GM08714 (cell line): ENCODE measurements around the gene NSUN3.
"Not testable (repeated sequence)": the region's sequence is repeated elsewhere in the genome, so short reads cannot be mapped to it uniquely, and the experiment has no call there.

Source experiments
- H3K4me3 ChIP-seq: fragments of 200-500 bp; sonication (Bioruptor generic); 2 replicates; pipeline ENCODE4 v1.5.1; 2014; ENCODE audit warnings: mild to moderate bottlenecking, low read length, inconsistent platforms
- ZNF274 ChIP-seq: IDR thresholded peaks from 2 replicates; pipeline ENCODE4 v1.6.1; 2012; ENCODE audit warnings: mild to moderate bottlenecking, low read depth, low read length

NSUN3 gene

DNA sequence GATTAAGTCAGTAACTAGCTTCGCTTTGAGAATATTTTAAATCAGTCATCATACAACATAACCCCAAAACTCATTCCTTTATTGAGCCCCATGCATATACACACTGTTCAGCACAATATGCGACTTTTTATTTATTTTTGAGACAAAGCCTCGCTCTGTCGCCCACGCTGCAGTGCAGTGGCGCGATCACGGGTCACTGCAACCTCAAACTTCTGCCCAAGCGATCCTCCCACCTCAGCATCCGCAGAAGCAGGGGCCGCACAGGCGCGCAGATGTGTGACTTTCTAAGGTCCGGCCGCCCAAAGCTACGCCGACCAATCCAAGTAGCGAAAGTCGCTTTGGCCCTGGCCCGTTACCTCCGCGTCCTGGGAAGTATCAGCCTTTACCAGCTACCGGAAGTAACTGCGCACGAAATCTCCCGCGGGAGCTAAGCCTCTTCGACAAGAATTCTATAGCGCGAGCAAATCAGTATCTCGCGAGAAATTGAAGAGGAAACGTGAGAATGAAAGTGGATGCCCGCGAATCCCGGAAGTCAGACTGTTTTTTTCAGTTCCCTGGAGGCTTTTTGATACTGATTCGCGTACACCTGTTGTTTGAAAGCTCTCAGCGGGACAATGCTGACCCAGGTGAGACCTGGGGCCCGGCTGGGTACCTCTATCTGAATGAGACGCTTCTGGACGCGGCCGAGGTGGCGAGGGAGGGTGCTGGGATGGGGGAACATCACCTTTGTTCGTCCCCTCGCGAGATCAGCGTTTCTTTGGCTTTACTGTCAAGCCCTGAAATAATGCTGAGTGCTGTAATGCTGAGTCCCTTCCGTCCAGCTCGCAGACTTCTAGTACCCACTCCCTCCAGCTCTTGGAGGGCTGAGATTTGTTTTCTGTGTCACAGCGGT lies at the start of gene NSUN3, which contains the start of gene DHFR2:
TSS of gene NSUN3 (plus strand) at position 549 of the 892 bp plus-strand sequence. CDS start at position 615, 66 bp downstream.
TSS of gene DHFR2 (minus strand) at position 404 of the 892 bp plus-strand sequence. CDS start 1,405 bp downstream, outside the sequence.
- TF ChIP-seq ZNF274 = no peak
- H3K4me3 ChIP-seq = peak within 1 kb of the TSS; percentile 93

- H3K4me3 ChIP-seq = no peak overlapping the region
- no peak for TF ChIP-seq ZNF274
These were observed 47.8 kb upstream of the NSUN3 start for GRCh38 chr3:94015025-94015424.

- no peak overlapping the region for H3K4me3 ChIP-seq
- no peak for TF ChIP-seq ZNF274
These were observed 43.2 kb upstream of the NSUN3 start for GRCh38 chr3:94019659-94020058.

GRCh38 chr3:94020293-94020692 lies 42.6 kb upstream of the NSUN3 start:
- no peak for TF ChIP-seq ZNF274
- no peak overlapping the region for H3K4me3 ChIP-seq

DNA sequence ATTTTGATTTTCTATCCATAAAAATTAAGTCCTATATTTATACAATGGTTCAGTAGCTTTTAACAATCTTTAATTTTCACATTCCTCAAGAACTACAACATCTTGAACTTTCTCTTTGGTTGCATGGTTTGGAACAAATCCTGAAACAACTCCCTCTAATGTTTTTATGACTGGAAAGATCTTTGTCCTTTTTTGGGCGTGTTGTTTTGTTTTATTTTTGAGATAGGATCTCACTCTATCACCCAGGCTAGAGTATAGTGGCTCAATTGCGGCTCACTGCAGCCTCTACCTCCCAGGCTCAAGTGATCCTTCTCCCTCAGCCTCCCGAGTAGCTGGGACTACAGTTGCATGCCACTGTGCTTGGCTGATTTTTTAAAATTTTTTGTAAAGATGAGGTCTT lies 38.5 kb upstream of the NSUN3 start:
- no peak for TF ChIP-seq ZNF274
- H3K4me3 ChIP-seq = no peak overlapping the region

DNA sequence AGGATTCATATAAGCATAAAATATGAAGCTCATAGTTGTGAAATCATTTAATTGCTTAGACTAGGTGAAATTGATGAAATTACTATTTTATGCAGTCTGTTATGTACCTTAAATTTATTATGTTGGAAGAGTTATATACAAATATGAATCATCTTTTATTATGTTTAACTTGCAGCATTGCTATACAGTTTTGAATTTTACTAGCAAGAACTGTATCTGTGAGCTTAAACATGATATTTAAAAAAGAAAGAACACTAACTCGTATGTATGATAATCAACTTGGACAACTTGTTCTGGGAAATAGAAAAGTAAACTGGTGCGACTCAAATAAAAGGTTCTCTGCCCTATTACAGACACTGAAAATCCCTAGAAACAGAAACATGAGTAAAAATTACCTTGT lies 36.2 kb upstream of the NSUN3 start:
- TF ChIP-seq ZNF274 = no peak

GRCh38 chr3:94028093-94028837 lies 34.6 kb upstream of the NSUN3 start, which contains the start of gene STX19:
Gene STX19, minus strand, starts transcription at chr3:94028597. Its CDS starts 13,328 bp downstream, at chr3:94015269.
- TF ChIP-seq ZNF274 = no peak
- H3K4me3 ChIP-seq = no peak within 1 kb of the TSS

More for the DNA sequence above, 36.2 kb upstream of the NSUN3 start:
- H3K4me3 ChIP-seq = no peak overlapping the region

- no peak for TF ChIP-seq ZNF274
These were observed 25.9 kb upstream of the NSUN3 start for GRCh38 chr3:94036909-94037507.

DNA sequence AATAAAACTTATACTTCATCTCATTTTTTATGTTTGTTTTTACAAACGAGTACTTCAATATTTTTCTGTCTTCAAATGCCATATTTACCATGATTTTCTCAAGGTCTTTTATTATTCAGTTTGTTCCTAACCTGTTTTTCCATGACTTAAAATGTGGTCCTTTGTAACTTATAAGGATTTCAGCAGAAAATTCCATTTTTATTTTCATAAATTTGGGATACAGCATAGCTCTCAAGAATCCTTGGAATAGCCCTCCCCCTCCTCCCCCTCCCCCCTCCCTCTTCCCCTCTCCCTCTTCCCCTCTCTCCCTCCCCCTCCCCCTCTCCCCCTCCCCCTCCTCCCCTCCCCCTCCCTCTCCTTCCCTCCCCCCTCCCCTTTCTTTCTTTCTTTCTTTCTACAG lies 19.6 kb upstream of the NSUN3 start:
- no peak overlapping the region for H3K4me3 ChIP-seq
- TF ChIP-seq ZNF274 = no peak

More at GRCh38 chr3:94036909-94037507, 25.9 kb upstream of the NSUN3 start:
- H3K4me3 ChIP-seq = no peak overlapping the region

DNA sequence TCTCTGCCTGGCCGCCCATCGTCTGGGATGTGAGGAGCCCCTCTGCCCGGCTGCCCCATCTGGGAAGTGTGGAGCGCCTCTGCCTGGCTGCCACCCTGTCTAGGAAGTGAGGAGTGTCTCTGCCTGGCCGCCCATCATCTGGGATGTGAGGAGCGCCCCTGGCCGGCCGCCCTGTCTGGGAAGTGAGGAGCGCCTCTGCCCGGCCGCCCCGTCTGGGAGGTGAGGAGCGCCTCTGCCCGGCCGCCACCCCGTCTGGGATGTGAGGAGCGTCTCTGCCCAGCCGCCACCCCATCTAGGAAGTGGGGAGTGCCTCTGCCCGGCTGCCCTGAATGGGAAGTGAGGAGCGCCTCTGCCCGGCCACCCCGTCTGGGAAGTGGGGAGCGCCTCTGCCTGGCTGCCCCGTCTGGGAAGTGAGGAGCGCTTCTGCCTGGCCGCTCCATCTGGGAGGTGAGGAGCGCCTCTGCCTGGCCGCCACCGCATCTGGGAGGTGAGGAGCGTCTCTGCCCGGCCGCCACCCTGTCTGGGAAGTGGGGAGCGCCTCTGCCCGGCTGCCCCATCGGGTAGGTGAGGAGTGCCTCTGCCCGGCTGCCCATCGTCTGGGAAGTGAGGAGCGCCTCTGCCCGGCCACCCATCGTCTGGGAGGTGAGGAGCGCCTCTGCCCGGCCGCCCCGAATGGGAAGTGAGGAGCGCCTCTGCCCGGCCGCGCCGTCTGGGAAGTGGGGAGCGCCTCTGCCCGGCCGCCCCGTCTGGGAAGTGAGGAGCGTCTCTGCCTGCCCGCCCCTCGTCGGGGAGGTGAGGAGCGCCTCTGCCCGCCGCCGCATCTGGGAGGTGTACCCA lies 18.5 kb upstream of the NSUN3 start:
- H3K4me3 ChIP-seq = not testable (repeated sequence)

DNA sequence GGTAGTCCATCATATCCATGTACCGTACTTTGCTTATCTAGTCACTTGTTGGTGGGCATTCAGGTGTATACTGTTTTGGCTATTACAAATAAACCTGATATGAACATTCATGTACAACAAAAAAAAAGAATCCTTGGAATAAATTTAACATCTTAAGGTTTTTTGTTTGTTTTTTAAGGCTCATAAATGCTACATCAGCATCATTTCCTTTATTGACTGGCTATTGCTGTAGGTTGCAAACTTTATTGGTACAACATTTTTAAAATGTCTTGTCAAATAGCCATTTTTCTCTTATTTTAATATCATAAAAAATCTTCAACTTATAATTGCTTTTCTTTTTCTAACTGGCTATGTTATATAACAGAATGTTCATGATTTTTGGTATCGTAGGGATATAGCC lies 16.3 kb upstream of the NSUN3 start:
- no peak overlapping the region for H3K4me3 ChIP-seq
- no peak for TF ChIP-seq ZNF274

- no peak for TF ChIP-seq ZNF274
- H3K4me3 ChIP-seq = no peak overlapping the region
These were observed 13.6 kb upstream of the NSUN3 start for GRCh38 chr3:94049267-94049666.

GRCh38 chr3:94050546-94050945 lies 12.3 kb upstream of the NSUN3 start:
- no peak for TF ChIP-seq ZNF274
- H3K4me3 ChIP-seq = no peak overlapping the region

GRCh38 chr3:94061297-94061696 lies 1.6 kb upstream of the NSUN3 start:
- no peak for TF ChIP-seq ZNF274
- no peak overlapping the region for H3K4me3 ChIP-seq
